IMR-90 (cell line): Measurements from ENCODE around the gene PRSS21.

ENCODE experiments used
- BHLHE40 ChIP-seq: fragments of 150-350 bp; IDR thresholded peaks from 2 replicates; pipeline ENCODE4 v1.6.1; 2016; ENCODE audit warnings: mild to moderate bottlenecking, low read depth, low read length
- CEBPB ChIP-seq: IDR thresholded peaks from 2 replicates; pipeline ENCODE4 v1.6.1; 2012; ENCODE audit warnings: low read depth, low read length, improper control_type of control experiment
- CHD1 ChIP-seq: IDR thresholded peaks from 2 replicates; pipeline ENCODE4 v1.6.1; 2012; ENCODE audit warnings: low read depth, low read length, improper control_type of control experiment
- CTCF ChIP-seq: conservative IDR thresholded peaks from 2 replicates; pipeline ENCODE4 v1.5.1; 2012; ENCODE audit warnings: mild to moderate bottlenecking, low read depth, low read length, improper control_type of control experiment
- ELK1 ChIP-seq: fragments of 150-350 bp; IDR thresholded peaks from 2 replicates; pipeline ENCODE4 v1.6.1; 2016; ENCODE audit warnings: low read depth, mild to moderate bottlenecking, low read length, moderate library complexity, borderline replicate concordance
- MAFK ChIP-seq: IDR thresholded peaks from 2 replicates; pipeline ENCODE4 v1.6.1; 2012; ENCODE audit warnings: low read depth, low read length, improper control_type of control experiment
- MAZ ChIP-seq: IDR thresholded peaks from 2 replicates; pipeline ENCODE4 v1.6.1; 2012; ENCODE audit warnings: low read depth, mild to moderate bottlenecking, low read length, improper control_type of control experiment, moderate library complexity, borderline replicate concordance
- MXI1 ChIP-seq: IDR thresholded peaks from 2 replicates; pipeline ENCODE4 v1.6.1; 2012; ENCODE audit warnings: low read depth, mild to moderate bottlenecking, low read length, moderate library complexity, borderline replicate concordance
- NFE2L2 ChIP-seq: fragments of 150-350 bp; IDR thresholded peaks from 2 replicates; pipeline ENCODE4 v1.6.1; 2016; ENCODE audit warnings: low read depth, mild to moderate bottlenecking, low read length
- POLR2A ChIP-seq: IDR thresholded peaks from 2 replicates; pipeline ENCODE4 v1.6.1; 2012; ENCODE audit warnings: mild to moderate bottlenecking, low read depth, low read length
- RAD21 ChIP-seq: IDR thresholded peaks from 2 replicates; pipeline ENCODE4 v1.6.1; 2012; ENCODE audit warnings: low read length, improper control_type of control experiment
- RCOR1 ChIP-seq: IDR thresholded peaks from 2 replicates; pipeline ENCODE4 v1.6.1; 2012; ENCODE audit warnings: mild to moderate bottlenecking, low read length, improper control_type of control experiment; ENCODE audit not compliant: insufficient replicate concordance
- RFX5 ChIP-seq: IDR thresholded peaks from 2 replicates; pipeline ENCODE4 v1.8.0; 2012; ENCODE audit warnings: low read depth, mild to moderate bottlenecking, low read length, moderate library complexity
- SMC3 ChIP-seq: fragments of 150-350 bp; IDR thresholded peaks from 2 replicates; pipeline ENCODE4 v1.6.1; 2016; ENCODE audit warnings: low read depth, mild to moderate bottlenecking, antibody characterized with exemption, low read length, moderate library complexity

- TF ChIP-seq CTCF (no peak), RCOR1 (no peak), POLR2A (no peak), CEBPB (no peak), ELK1 (no peak), MAFK (no peak), BHLHE40 (no peak), MXI1 (no peak), CHD1 (no peak), SMC3 (no peak), RFX5 (no peak), MAZ (no peak), RAD21 (no peak), NFE2L2 (no peak)
Measured at GRCh38 chr16:2784358-2785100, 32.5 kb upstream of the PRSS21 start.
